Kidney (tissue), 14 donors: ENCODE results near the gene NOL4L. TPM values are rescaled to one million over a fixed set of nuclear protein-coding genes. Genes with fewer than 3 reads are reported as not detected.
A peak's percentile ranks its signal among the peaks of the same experiment; 100 is the strongest.

Experiments
- DNase-seq, 5 donors: peaks; one replicate each; pipeline ENCODE4 v3.0.0-alpha.2; 2013 to 2020
- FAIRE-seq: peaks from 2 replicates; lab custom pipeline; 2012; peaks lifted over from hg19 to GRCh38; lab: Jason Lieb, UNC
- H3K27ac ChIP-seq, 2 donors: one replicate each; pipeline ENCODE4 v1.7.0; 2013; ENCODE audit warnings: low read depth in 2 of 2, low read length in 2 of 2, inconsistent platforms in 1 of 2
- H3K27me3 ChIP-seq: one replicate; pipeline ENCODE4 v1.7.1; 2013; ENCODE audit warnings: low read length, inconsistent platforms; ENCODE audit not compliant: control insufficient read depth, insufficient read depth
- H3K36me3 ChIP-seq, 3 donors: one replicate each; pipeline versions ENCODE4 v1.7.0 to v1.7.1; 2013; ENCODE audit warnings: low read length in 3 of 3, control low read depth in 1 of 3, inconsistent platforms in 1 of 3; ENCODE audit not compliant: insufficient read depth in 3 of 3, control insufficient read depth in 2 of 3
- H3K4me1 ChIP-seq, 3 donors: one replicate each; pipeline versions ENCODE4 v1.7.0 to v1.7.1; 2013; ENCODE audit warnings: low read length in 3 of 3, inconsistent platforms in 1 of 3, low read depth in 1 of 3; ENCODE audit not compliant: control insufficient read depth in 2 of 3, insufficient read depth in 2 of 3
- H3K4me3 ChIP-seq, 3 donors: one replicate each; pipeline versions ENCODE4 v1.7.0 to v1.8.1; 2013; ENCODE audit warnings: low read length in 3 of 3, control low read depth in 1 of 3, inconsistent platforms in 1 of 3
- H3K9ac ChIP-seq, 3 donors: one replicate each; pipeline versions ENCODE4 v1.7.0 to v1.7.1; 2013; ENCODE audit warnings: low read length in 3 of 3, control low read depth in 1 of 3, inconsistent platforms in 1 of 3
- H3K9me3 ChIP-seq, 3 donors: one replicate each; pipeline versions ENCODE4 v1.7.0 to v1.7.1; 2013; ENCODE audit warnings: low read length in 3 of 3, control low read depth in 1 of 3, inconsistent platforms in 1 of 3; ENCODE audit not compliant: control insufficient read depth in 2 of 3, insufficient read depth in 1 of 3
- CTCF ChIP-seq: IDR thresholded peaks from 3 replicates; pipeline ENCODE4 v1.5.1; 2012; ENCODE audit warnings: mild to moderate bottlenecking, moderate library complexity, borderline replicate concordance; ENCODE audit not compliant: insufficient read depth; ENCODE audit errors: extremely low read depth
- intact Hi-C: fragments of 100-400 bp; cut with DNase I; formaldehyde crosslinking; loops from one replicate; pipeline ENCODE4 v1.11.1; 2022
- polyA plus RNA-seq: library from polyadenylated mRNA; stranded (reverse); fragments of 350-450 nt; fragmentation: Illumina TruSeq; extraction: RNeasy Lipid Tissue Mini Kit (QIAGEN cat#74804); gene quantifications from one replicate; pipeline ENCODE4 v1.2.3, GENCODE V29; 2014; ENCODE audit warnings: low read depth, low replicate concordance; ENCODE audit not compliant: insufficient read depth
- total RNA-seq: library from RNA; stranded (reverse); fragmentation: NEBNext Ultra II Directional; extraction: Animal tissue kit (Norgen Biotek cat#: 25700); gene quantifications from one replicate; pipeline ENCODE4 v1.2.1, GENCODE V29; 2021
- donor health status: control.
- donor health status: control.
- donor health status: control.
- donor health status: control.
- donor health status: control.
- donor health status: DM: yes; HTN: yes; CAD: no.
- donor health status: Normal renal cell carcinoma (clear cell type).

The NOL4L gene
- total and polyA plus RNA-seq, 2 donors from 2014 or later, result 14.1 to 19.4 TPM

GRCh38 chr20:32473231-32474008, 111.7 kb downstream of the NOL4L start:
- DNase-seq (peak in 4 of 5 donors; percentile 44 to 74 (median 62)), FAIRE-seq (no peak)
- Histone ChIP-seq H3K27me3 (no peaks in the 10 kb centered on the region), H3K9ac (peak overlapping the region in 2 of 3 donors; percentile 22 to 44), H3K4me3 (peak overlapping the region in 1 of 3 donors; percentile 53), H3K27ac (peak overlapping the region; percentile 92 to 93), H3K9me3 (no peaks in the 10 kb centered on the region), H3K36me3 (peaks cover 0 to 4% (median 2%) of the 10 kb centered on the region in 3 donors), H3K4me1 (peaks cover 12 to 76% (median 54%) of the 10 kb centered on the region in 3 donors)
- intact Hi-C loops, result no loop called here
- TF ChIP-seq CTCF, result no peak

GRCh38 chr20:32472581-32473207, 112.4 kb downstream of the NOL4L start:
- peak overlapping the region in 1 of 3 donors; percentile 44 for H3K9ac ChIP-seq
- no peaks in the 10 kb centered on the region for H3K9me3 ChIP-seq
- DNase-seq (no peak), FAIRE-seq (no peak)
- TF ChIP-seq CTCF, result no peak
- peaks cover 0 to 4% (median 2%) of the 10 kb centered on the region in 3 donors for H3K36me3 ChIP-seq
- intact Hi-C loops, result no loop called here
- H3K27me3 ChIP-seq, result no peaks in the 10 kb centered on the region
- H3K27ac ChIP-seq, result peak overlapping the region; percentile 92 to 93
- H3K4me3 ChIP-seq, result peak overlapping the region in 1 of 3 donors; percentile 53
- H3K4me1 ChIP-seq, result peaks cover 12 to 74% (median 46%) of the 10 kb centered on the region in 3 donors

- FAIRE-seq (no peak), DNase-seq (no peak)
- no peak for TF ChIP-seq CTCF
- peak overlapping the region in 1 of 2 donors; percentile 59 for H3K27ac ChIP-seq
- no peak overlapping the region for H3K4me3 ChIP-seq
- H3K27me3 ChIP-seq, result no peaks in the 10 kb centered on the region
- intact Hi-C loops, result no loop called here
- H3K9me3 ChIP-seq, result no peaks in the 10 kb centered on the region
- H3K4me1 ChIP-seq, result peaks cover 0 to 68% (median 36%) of the 10 kb centered on the region in 3 donors
- H3K9ac ChIP-seq, result peak overlapping the region in 2 of 3 donors; percentile 6 to 24
- H3K36me3 ChIP-seq, result peaks cover 0 to 4% (median 2%) of the 10 kb centered on the region in 3 donors
Observed at GRCh38 chr20:32470940-32471339, 114.2 kb downstream of the NOL4L start.
